ENCODE data around the gene DENND11. TPM values are rescaled to one million over a fixed set of nuclear protein-coding genes. Genes with fewer than 3 reads are reported as not detected.
A peak's percentile ranks its signal among the peaks of the same experiment; 100 is the strongest.

Gene DENND11
- total RNA-seq, 3 donors from 2014 or later (not counting 1 experiment from before 2014, with no cell fraction given): 28.9 to 57.0 (median 47.6) TPM

DNA sequence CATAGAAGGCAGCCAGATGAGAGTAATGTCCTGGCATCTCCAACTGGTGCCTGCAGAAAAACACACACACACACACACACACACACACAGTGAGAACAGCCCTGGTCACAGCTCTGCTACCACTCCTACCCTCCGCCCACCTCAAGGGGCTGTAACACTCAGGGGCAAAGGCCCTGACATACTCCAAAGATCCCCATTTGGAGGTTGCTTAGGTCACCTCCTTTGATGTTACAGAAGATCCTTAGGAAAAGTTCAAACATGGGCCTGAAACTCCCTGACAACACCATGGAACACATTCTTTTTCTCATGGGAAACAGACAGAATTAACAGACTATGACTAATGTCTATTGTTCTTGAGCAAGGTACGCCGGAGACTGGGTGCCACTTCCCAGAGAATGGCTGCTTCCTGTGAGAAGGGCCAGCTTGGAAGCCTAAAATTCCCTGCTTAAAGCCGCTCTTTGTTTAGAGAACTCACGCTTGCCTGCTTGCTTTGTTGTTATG lies 27.7 kb downstream of the DENND11 start:
- Histone ChIP-seq H3K4me1 (ENCODE audit: control insufficient read depth, insufficient read depth, low read length) (no peaks in the 10 kb centered on the region), H3K9me3 (ENCODE audit: control insufficient read depth, insufficient read depth, low read length) (no peaks in the 10 kb centered on the region), H3K36me3 (ENCODE audit: control insufficient read depth, insufficient read depth, low read length) (peaks cover 22% of the 10 kb centered on the region), H3K27ac (ENCODE audit: low read length) (no peak overlapping the region), H3K4me3 (ENCODE audit: low read length) (no peak overlapping the region), H3K27me3 (ENCODE audit: control insufficient read depth, insufficient read depth, low read length) (no peaks in the 10 kb centered on the region)
- DNase-seq: no peak
- Mint-ChIP-seq H3K36me3 (no peaks in the 10 kb centered on the region), H3K27me3 (ENCODE audit: low read depth in 2 of 2) (no peaks in the 10 kb centered on the region), H3K4me3 (no peak overlapping the region), H3K9me3 (no peaks in the 10 kb centered on the region), H3K27ac (no peak overlapping the region), H3K4me1 (no peaks in the 10 kb centered on the region)
- 99% methylated on average over 5 of the region's 5 CpGs for WGBS (ENCODE audit: insufficient coverage)
- TF ChIP-seq, protein P1, sequence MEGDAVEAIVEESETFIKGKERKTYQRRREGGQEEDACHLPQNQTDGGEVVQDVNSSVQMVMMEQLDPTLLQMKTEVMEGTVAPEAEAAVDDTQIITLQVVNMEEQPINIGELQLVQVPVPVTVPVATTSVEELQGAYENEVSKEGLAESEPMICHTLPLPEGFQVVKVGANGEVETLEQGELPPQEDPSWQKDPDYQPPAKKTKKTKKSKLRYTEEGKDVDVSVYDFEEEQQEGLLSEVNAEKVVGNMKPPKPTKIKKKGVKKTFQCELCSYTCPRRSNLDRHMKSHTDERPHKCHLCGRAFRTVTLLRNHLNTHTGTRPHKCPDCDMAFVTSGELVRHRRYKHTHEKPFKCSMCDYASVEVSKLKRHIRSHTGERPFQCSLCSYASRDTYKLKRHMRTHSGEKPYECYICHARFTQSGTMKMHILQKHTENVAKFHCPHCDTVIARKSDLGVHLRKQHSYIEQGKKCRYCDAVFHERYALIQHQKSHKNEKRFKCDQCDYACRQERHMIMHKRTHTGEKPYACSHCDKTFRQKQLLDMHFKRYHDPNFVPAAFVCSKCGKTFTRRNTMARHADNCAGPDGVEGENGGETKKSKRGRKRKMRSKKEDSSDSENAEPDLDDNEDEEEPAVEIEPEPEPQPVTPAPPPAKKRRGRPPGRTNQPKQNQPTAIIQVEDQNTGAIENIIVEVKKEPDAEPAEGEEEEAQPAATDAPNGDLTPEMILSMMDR (IDR thresholded peaks at IDR 0.05): no peak
- intact Hi-C loops (cut with micrococcal nuclease): no loop called here
- ATAC-seq: no peak

DNA sequence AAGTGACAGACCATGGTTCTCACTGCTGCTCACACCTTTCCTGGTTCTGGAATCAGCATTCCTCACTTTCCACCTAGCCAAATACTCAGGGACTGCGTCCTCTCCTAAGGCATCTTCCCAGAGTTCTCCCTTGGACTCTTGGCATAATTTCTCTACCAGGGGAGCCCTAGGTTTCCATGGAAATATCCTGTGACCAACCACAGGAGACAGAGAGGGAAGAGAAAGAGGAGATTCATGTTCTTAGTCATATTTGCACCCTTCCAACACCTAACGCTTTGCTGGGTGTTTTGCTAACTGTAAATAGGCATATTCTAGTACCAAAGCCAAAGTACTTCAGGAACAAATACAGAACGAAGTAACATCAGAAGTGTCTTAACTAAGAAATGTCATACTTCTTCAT lies 28.6 kb downstream of the DENND11 start:
- no peak overlapping the region for H3K27ac ChIP-seq (ENCODE audit: low read length)
- no peaks in the 10 kb centered on the region for H3K9me3 ChIP-seq (ENCODE audit: control insufficient read depth, insufficient read depth, low read length)
- no peaks in the 10 kb centered on the region for H3K36me3 Mint-ChIP-seq
- TF ChIP-seq, protein P1 (IDR thresholded peaks at IDR 0.05): no peak
- ATAC-seq (no peak), DNase-seq (no peak)
- intact Hi-C loops (cut with micrococcal nuclease): no loop called here
- H3K27ac Mint-ChIP-seq: no peak overlapping the region
- no peak overlapping the region for H3K4me3 ChIP-seq (ENCODE audit: low read length)
- H3K4me1 Mint-ChIP-seq: no peaks in the 10 kb centered on the region
- no peaks in the 10 kb centered on the region for H3K4me1 ChIP-seq (ENCODE audit: control insufficient read depth, insufficient read depth, low read length)
- H3K9me3 Mint-ChIP-seq: no peaks in the 10 kb centered on the region
- H3K27me3 Mint-ChIP-seq (ENCODE audit: low read depth in 2 of 2): no peaks in the 10 kb centered on the region
- H3K36me3 ChIP-seq (ENCODE audit: control insufficient read depth, insufficient read depth, low read length): peaks cover 22% of the 10 kb centered on the region
- H3K4me3 Mint-ChIP-seq: no peak overlapping the region
- WGBS (ENCODE audit: insufficient coverage): 100% methylated on average over 1 of the region's 3 CpGs
- H3K27me3 ChIP-seq (ENCODE audit: control insufficient read depth, insufficient read depth, low read length): no peaks in the 10 kb centered on the region

DNA sequence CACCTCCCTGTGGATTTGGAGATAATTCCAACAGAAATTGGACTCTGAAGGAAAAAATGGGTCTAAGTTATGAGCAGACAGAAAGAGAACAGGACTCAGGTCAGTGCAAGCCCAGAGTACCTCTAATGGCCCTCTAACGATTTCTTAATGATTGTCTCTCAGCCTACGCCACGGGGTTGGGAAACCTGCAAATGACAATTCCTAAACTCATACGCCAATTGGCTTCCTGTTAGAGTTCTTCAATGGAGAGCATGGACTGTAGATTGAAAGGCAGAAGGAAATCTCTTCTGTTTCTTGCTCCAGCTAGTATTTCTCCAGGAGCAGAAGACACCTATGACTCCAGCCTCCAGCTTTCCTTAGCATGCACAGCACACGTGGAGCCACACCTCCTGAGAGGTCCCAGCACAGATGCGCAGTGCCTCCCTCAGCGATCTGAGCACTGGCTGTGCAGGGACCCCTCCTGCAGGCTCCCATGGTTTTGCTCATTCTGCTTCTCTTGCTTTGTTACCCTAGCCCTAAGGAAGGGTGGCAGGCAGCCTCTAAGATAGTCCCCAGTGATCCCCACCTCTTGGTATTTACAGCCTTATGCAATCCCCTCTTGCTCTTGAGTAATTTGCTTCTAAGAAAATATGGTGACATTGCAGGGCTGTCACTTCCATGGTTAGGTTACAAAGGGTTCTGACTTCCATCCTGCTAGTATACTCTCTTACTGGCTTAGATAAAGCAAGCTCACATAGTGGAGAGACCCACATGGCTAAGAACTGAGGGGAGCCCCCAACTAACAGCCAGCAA lies 30.1 kb downstream of the DENND11 start:
- Histone ChIP-seq H3K27ac (ENCODE audit: low read length) (no peak overlapping the region), H3K4me1 (ENCODE audit: control insufficient read depth, insufficient read depth, low read length) (no peaks in the 10 kb centered on the region), H3K4me3 (ENCODE audit: low read length) (no peak overlapping the region), H3K9me3 (ENCODE audit: control insufficient read depth, insufficient read depth, low read length) (no peaks in the 10 kb centered on the region), H3K27me3 (ENCODE audit: control insufficient read depth, insufficient read depth, low read length) (no peaks in the 10 kb centered on the region), H3K36me3 (ENCODE audit: control insufficient read depth, insufficient read depth, low read length) (peaks cover 22% of the 10 kb centered on the region)
- no peaks in the 10 kb centered on the region for H3K27me3 Mint-ChIP-seq (ENCODE audit: low read depth in 2 of 2)
- TF ChIP-seq, protein P1 (IDR thresholded peaks at IDR 0.05): no peak
- H3K4me3 Mint-ChIP-seq: no peak overlapping the region
- intact Hi-C loops (cut with micrococcal nuclease): no loop called here
- 96% methylated on average over 7 of the region's 7 CpGs for WGBS (ENCODE audit: insufficient coverage)
- H3K27ac Mint-ChIP-seq: no peak overlapping the region
- DNase-seq (no peak), ATAC-seq (peak in 2 of 3 donors; percentile 4 to 57)
- H3K4me1 Mint-ChIP-seq: no peaks in the 10 kb centered on the region
- no peaks in the 10 kb centered on the region for H3K36me3 Mint-ChIP-seq
- no peaks in the 10 kb centered on the region for H3K9me3 Mint-ChIP-seq

All from natural killer cell (primary cell).